ENCODE data around the gene PPP2R5C.
A peak's percentile ranks its signal among the peaks of the same experiment; 100 is the strongest.
"Not testable (repeated sequence)": the region's sequence is repeated elsewhere in the genome, so short reads cannot be mapped to it uniquely, and the experiment has no call there.

The PPP2R5C gene

DNA sequence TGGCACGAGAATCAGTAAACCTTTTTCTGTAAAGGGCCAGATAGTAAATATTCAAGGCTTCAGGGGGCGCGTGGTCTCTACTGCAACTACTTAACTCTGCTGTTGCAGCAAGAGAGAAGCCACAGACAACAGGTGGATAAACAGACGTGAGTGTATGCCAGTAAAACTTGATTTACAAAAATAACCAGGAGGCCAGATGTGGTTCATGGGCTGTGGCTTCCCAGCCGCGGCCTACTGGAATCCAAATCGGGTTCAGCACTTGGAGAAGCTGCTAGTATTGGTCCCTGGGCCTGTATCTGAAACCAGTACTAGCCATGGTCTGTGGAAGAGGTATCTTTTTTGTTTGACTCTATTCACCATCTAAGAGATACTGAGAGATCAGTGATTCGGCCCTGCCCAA is 13.3 kb downstream of the PPP2R5C start:
- FAIRE-seq (no peak), DNase-seq (ENCODE audit: extremely low spot score, insufficient read length, low read depth) (no peak)

GRCh38 chr14:101775826-101776225 is 14.3 kb downstream of the PPP2R5C start:
- no peak for FAIRE-seq
- no peak for DNase-seq (ENCODE audit: extremely low spot score, insufficient read length, low read depth)

- FAIRE-seq = peak; percentile 48
- DNase-seq (ENCODE audit: extremely low spot score, insufficient read length, low read depth) = no peak
Measured at GRCh38 chr14:101776344-101776743, 14.8 kb downstream of the PPP2R5C start.

DNA sequence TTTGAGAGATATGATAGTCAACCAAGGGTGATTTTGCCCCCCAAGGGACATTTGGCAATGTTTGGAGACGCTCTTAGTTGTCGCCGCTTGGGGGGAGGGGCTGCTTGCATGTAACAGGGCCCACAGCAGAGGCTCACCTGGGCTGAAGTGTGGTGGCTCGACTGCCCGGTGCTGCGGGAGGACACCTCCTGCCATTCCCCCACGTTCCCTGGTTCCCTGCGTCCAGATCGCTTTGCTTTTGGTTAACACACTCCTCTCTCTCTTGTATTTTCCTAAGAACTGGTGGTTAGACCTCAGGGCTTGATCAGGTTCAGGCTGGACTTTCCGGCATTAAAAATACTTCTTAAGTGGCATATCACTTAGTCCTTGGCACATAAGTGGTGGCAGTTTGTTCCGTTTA is 18.9 kb downstream of the PPP2R5C start:
- FAIRE-seq (no peak), DNase-seq (ENCODE audit: extremely low spot score, insufficient read length, low read depth) (no peak)

DNA sequence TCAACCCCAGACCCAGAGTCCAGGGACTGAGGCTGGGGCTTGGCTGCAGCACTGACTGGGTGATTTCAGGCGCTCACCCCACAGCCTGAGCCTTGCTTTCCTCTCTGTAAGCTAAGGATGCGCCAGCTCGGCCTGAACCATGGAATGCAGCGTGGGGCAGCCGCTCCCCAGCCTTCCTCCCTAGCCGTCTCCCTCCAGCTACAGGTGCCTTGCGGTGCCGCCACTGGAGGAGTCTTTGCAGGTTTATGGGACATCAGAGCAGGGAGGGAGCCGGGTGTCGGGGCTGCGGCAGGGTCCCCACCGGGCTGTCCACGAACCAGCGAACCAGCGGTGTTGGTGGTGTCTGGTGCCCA is 19.4 kb downstream of the PPP2R5C start:
- no peak for DNase-seq (ENCODE audit: extremely low spot score, insufficient read length, low read depth)
- FAIRE-seq = no peak

DNA sequence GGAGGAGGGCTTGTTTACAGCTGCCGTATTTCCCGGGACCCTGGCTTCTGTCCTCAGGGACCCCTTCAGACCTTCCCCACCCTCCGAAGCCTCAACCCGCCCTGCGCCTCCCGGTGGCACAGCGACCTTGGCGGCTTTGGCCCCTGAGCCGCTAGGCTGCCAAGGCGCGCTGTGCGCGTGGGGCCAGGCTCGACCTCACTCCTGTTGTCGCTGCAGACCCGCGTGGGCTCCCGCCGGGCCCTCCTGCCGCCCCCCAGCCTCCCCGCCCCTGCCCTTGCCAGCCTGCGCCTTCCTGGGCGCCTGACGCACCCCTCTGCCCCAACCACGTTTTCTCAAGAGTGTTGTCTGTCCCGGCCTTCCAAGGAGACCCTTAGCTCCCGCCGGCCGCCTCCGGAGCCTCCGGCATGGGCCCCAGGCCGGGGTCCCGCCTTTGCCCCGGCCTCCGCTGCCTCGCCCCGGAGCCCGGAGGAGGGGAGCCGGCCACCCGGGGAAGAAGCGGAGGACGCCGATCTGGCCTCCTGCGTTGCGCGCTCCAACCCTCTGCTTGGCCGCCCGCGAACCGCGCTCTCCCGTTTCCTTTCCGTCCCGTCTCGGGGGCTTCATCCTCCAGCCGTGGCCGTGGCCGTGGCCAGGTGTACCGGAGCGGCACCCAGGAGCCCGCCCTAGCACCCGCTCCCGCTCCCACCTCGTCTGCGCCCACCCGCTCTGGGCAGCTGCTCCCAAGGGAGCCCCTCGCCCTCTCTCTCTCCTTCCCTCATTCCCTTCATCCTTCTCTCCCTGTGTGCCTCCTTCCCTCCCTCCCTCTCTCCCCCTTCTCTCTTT is 19.9 kb downstream of the PPP2R5C start:
- no peak for DNase-seq (ENCODE audit: extremely low spot score, insufficient read length, low read depth)
- FAIRE-seq = no peak

GRCh38 chr14:101783260-101784016 is 21.9 kb downstream of the PPP2R5C start:
- DNase-seq (ENCODE audit: extremely low spot score, insufficient read length, low read depth) (no peak), FAIRE-seq (no peak)

DNA sequence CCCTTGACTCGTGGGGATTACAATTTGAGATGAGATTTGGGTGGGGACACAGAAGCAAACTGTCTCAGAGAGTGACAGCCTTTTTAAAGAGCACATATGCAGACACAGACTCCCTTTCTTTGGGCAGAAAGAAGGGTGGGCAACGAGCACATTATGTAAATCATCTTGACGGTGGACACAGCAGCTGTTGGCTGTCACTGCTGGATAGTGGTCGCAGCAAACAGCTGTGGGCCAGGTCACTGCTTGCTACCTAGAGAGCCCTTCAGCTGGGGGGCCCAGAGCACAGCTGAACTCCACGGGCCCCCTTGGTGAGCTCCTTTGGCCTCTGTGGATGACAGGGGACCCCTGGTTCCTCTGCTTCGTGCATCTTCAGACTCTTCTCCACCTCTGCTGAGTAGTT is 23.1 kb downstream of the PPP2R5C start:
- FAIRE-seq (no peak), DNase-seq (ENCODE audit: extremely low spot score, insufficient read length, low read depth) (no peak)

DNA sequence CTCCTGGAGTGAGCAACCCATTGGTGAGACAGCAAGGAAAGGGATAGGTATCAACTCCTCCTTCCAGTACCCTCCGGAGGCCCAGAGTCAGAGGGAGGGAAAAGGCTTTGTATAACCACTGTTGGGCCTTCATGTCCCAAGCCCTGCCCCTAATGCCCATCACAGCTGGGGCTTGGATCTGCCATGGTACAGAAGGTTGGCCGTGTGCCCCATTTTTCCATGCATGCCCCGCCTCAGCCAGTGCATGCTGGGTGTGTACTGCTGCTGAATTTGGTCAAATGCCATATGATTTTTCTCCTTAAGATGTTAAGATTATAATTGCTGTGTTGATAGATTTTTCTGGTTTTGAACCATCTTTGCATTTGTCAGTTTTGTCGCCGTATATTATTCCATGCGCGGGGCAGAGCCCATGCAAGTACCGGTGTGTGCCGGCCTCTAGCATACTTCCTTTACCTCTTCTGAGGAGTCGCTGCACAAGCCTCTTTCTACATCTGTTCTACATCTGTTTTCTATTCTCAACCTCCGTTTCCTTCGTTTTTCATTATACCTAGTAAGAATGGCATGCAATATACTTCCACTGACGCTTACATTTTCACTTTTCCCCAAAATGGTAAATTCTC is 26.6 kb downstream of the PPP2R5C start:
- FAIRE-seq (no peak), DNase-seq (ENCODE audit: extremely low spot score, insufficient read length, low read depth) (no peak)

DNA sequence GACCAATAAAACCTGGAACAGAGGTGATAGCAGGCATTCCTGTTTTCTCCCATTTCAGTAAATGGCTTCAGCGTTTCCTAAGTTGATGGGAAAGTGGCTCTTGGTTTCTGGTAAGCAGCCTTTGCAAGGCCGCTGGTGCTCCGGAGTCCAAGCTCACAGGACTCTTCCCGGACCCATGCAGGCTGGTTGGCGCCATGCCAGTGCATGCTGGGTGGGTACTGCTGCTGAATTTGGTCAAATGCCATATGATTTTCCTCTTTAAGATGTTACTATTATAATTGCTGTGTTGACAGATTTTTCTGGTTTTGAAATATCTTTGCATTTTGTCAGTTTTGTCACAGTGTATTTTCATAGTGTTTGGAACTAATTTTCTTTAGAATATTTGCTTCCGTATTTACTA is 27.7 kb downstream of the PPP2R5C start:
- FAIRE-seq (no peak), DNase-seq (ENCODE audit: extremely low spot score, insufficient read length, low read depth) (no peak)

- DNase-seq (ENCODE audit: extremely low spot score, insufficient read length, low read depth) (no peak), FAIRE-seq (no peak)
Measured at GRCh38 chr14:101790232-101790631, 28.7 kb downstream of the PPP2R5C start.

- DNase-seq (ENCODE audit: extremely low spot score, insufficient read length, low read depth) (no peak), FAIRE-seq (peak; percentile 71)
Measured at GRCh38 chr14:101791919-101792572, 30.5 kb downstream of the PPP2R5C start.

DNA sequence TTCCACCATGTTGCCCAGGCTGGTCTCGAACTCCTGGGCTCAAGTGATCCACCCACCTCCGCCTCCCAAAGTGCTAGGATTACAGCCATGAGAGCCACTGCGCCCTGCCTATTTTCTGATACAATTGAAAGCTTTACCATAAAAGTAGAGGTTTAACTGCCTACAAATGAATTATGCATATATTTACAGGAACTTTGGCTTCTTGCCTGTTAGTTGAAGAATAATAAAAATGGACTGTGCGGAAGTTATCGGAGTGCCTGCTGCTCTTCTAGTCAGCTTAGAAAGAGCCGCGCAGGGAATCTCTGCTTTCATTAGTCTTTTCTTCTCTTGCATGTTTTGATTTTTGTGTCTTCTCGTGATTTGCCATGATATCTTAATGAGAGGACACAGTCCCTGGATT is 34.5 kb downstream of the PPP2R5C start:
- DNase-seq (ENCODE audit: extremely low spot score, insufficient read length, low read depth) (no peak), FAIRE-seq (no peak)

DNA sequence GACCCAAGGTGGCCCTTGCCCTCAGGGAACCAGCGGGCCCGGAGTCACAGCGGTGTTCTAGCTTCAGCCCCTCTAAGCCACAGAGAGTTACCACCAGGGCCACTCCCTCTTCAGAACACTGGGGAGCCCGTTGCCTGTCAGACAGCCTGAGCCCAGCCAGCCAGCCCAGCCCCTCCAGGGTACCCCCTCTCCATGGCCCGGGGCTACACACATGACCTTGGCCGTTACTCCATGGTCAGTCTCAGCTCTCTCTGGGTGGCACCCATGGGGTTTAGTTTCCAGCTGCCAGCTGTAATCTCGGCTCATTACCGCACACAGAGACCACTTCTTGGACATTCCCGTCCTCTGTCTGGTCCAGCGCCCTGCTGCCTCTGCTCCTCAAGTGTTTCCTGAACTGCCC is 35.0 kb downstream of the PPP2R5C start:
- DNase-seq (ENCODE audit: extremely low spot score, insufficient read length, low read depth) (no peak), FAIRE-seq (no peak)

GRCh38 chr14:101797856-101798255 is 36.3 kb downstream of the PPP2R5C start:
- DNase-seq (ENCODE audit: extremely low spot score, insufficient read length, low read depth) = no peak
- no peak for FAIRE-seq

GRCh38 chr14:101804373-101804772 is 42.9 kb downstream of the PPP2R5C start:
- DNase-seq (ENCODE audit: extremely low spot score, insufficient read length, low read depth); FAIRE-seq: not testable (repeated sequence)

DNA sequence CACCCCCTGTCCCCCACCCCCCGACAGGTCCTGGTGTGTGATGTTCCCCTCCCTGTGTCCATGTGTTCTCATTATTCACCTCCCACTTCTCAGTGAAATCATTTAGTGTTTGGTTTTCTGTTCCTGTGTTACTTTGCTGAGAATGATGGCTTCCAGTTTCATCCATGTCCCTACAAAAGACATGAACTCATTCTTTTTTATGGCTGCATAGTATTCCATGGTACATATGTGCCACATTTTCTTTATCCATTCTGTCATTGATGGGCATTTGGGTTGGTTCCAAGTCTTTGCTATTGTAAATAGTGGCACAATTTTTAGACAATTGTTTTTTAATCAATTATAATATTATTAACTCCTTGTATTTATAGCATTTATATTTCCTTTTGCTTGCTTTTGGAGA is 44.7 kb downstream of the PPP2R5C start:
- not testable (repeated sequence) for DNase-seq (ENCODE audit: extremely low spot score, insufficient read length, low read depth); FAIRE-seq

DNA sequence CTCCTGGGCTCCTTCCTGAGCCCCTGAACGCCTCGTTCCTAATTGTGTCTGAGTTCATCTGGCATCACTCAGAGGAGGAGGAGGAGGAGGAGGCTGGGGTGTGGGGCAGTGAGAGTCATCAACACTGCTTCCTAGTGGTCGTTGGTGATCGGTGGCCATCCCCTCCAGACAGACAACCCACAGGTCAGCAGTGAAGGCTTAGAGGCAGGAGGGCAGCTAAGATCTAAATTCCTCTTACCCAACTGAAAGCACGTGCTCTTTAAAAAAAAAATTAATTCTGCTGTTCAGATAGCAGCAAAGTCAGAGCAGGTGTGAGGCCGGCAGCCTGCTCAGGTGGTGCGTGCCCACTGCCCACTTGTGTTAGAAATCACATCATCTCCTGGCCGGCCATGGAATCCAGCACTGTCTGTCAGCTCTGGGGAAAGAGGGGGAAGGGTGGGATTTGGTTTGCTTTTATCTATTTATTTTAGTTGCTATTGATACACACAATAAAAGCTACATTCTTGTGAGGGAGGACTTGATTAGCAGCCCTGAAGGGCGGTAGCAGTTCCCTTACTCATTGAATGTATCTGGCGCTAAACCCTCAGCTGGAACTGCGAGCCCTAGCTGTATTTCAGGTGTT is 46.6 kb downstream of the PPP2R5C start:
- no peak for DNase-seq (ENCODE audit: extremely low spot score, insufficient read length, low read depth)
- no peak for FAIRE-seq

GRCh38 chr14:101808894-101809670 is 47.6 kb downstream of the PPP2R5C start:
- FAIRE-seq = no peak

More at GRCh38 chr14:101808894-101809670, 47.6 kb downstream of the PPP2R5C start:
- no peak for DNase-seq (ENCODE audit: extremely low spot score, insufficient read length, low read depth)
